GM21528 (cell line): ENCODE data around the gene ADGRL3.

ENCODE experiments used
- ATAC-seq: cut with Tn5 transposase; IDR thresholded peaks from one replicate; pipeline ENCODE4 v1.9.1; 2021; ENCODE audit warnings: mild to moderate bottlenecking, moderate library complexity; ENCODE audit not compliant: unreplicated experiment, low FRiP score

The ADGRL3 gene

DNA sequence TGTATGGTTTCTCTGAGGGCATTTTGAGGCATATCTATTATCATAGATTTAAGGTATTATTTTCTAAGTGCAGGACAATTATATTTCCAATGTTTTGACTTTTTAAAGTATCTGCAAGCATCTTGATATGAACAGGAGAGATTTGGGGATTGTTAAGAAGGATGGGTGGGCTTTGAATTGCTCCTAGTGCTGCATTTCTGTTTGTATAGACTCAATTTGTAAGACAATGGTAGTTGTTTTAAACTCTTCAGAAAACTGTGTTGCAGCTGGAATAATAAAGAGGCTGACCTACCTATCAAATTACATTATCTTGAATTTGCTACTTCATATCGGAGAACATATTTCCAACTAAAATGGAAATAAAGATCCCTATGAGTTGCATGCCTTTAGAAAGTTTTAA lies 570.3 kb downstream of the ADGRL3 start:
- ATAC-seq = no peak

DNA sequence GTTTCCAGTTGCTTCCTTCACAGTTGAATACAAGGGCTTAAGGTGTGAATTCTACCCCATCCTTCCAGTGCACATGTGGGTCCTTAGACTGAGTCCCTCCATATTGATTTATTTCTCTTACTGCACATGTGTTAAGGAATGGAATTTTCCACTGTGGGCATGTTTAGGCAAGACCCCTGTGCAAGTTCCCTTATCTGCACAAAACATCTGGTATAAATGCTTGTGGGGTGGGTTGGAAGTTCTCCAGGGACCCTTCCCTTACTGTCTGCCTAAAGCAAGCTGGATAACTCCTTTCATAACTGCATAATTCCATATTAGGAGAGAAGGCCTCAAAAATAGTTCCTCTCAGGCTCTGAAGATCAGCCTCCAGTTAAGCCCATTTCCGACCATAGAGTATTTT lies 570.9 kb downstream of the ADGRL3 start:
- no peak for ATAC-seq

GRCh38 chr4:61772126-61772525 lies 572.0 kb downstream of the ADGRL3 start:
- ATAC-seq = no peak

- no peak for ATAC-seq
These were observed 573.6 kb downstream of the ADGRL3 start for GRCh38 chr4:61773655-61774245.

DNA sequence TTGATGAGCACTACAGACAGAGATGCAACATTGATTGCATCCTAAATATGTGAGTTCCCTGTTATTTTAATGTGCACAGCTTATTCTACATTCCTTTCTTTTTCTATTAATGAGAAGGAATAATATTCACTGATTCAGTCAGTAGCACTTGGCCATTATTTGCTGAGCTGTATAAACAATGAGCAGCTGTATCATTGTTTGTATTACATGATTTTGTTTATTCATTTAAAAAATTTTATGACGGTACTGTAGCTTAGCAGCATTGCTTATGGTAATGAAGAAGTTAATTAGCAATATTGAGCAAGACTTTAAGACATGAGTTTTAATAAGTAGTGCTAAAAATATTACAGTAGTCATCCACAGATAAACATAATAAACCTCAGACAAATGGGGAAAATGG lies 582.0 kb downstream of the ADGRL3 start:
- ATAC-seq = no peak

DNA sequence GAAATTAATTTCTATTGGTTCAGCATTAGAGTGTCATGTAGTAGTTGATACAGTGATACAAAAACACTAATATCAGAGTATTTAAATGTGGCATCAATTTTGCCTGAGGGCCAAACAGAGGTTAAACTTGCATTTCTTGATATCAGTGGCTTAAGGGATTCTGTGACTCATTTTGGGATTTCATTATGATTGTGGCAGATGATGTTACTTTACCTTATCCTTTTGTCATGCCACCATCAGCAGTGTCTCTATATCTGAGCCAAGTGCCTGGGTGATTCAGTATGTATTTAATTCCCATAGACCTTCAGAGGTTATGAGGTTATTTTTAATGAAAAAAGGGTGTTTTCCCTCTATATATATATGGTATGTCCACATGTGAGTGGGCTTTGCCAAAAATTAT lies 582.9 kb downstream of the ADGRL3 start:
- no peak for ATAC-seq

- no peak for ATAC-seq
These were observed 585.6 kb downstream of the ADGRL3 start for GRCh38 chr4:61785761-61786160.

DNA sequence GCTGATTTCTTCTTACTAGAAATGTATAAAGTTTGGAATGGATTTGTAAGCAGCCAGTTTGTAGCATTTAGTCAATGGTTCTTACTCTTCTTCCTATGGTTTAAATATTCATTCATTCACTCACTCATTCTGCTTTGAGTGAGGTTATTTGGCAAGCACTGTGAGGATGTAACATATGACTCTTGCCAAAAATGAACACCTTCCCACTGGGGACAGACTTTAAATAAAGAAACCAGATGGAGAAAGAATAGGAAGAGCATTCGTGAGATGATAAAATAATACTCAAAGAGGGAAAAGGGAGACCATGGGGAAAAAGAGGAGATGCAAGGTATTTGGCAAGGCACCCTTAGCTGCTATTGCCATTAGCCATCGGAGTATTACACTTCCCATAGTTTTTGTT lies 586.1 kb downstream of the ADGRL3 start:
- no peak for ATAC-seq

DNA sequence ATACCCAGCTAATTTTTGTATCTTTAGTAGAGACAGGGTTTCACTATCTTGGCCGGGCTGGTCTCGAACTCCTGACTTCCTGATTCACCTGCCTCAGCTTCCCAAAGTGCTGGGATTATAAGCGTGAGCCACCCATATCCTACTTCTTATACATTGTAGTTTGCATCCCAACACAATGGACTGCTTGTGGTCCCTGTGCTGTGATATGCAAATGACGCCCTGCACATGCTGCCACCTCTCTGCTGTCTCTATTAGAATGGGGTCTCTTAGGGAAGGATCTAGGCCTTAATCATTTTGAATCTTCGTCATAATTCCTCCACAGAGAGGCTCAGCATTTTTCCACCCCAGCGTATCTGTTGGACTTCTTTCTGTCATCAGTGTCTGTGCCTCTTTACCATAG lies 595.9 kb downstream of the ADGRL3 start:
- ATAC-seq = no peak

- no peak for ATAC-seq
These were observed 599.7 kb downstream of the ADGRL3 start for GRCh38 chr4:61799794-61800193.

DNA sequence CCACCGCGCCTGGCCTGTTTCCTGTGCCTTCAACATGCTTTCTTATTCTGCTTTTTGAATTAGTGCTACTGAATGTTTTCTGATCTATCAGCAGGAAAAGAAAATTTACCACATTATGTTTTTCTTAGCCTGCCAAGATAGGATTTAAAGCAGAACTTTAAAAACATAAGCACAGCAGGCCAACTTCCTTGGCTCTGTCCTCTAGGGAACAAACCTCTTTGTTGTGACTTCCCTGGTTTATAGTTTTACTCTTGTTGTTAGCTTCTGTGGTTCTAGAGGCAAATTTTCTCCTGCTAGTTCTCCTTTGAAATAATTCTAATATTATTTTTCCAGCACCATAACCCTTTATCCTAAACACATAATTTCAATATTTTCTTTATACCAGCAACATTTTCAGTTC lies 605.1 kb downstream of the ADGRL3 start:
- no peak for ATAC-seq

GRCh38 chr4:61805979-61806378 lies 605.9 kb downstream of the ADGRL3 start:
- no peak for ATAC-seq

GRCh38 chr4:61812171-61812570 lies 612.0 kb downstream of the ADGRL3 start:
- no peak for ATAC-seq

- ATAC-seq = no peak
These were observed 616.9 kb downstream of the ADGRL3 start for GRCh38 chr4:61817071-61817470.

DNA sequence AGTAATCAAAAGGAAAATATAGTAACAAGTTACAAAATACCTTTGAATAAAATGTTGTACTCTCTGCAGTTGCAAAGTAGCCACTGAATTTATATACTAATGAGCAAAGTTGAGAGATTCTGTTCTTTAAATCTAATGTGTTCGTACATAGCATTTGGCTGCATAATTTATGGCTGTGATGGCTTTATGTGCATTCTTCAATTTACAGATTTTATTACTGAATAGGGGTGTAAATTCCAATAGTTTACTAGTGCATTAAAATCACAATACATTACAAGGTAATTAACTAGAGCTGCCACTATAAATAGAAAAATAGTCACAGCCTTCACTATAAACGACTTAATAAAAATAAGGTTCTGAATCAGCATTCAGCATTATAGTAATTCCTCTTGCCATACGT lies 620.0 kb downstream of the ADGRL3 start:
- ATAC-seq = no peak

DNA sequence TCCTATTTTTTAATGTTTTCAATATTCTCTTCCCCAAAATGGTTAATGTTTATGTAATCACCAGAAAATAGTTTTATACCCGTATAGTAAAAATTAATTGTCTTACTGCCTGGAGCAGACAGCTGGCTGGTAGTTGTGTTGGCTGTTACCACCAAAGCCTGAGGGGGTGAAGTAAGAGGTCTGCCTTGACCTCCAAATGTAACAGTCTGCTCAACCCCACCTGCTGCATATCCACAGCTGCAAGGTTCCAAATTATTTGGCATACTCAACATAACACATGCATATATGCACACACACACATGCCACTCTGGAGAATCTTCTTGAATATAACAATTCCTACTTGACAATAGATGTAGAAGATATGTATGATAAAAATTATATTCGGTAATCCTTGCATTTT lies 624.3 kb downstream of the ADGRL3 start:
- ATAC-seq = no peak

GRCh38 chr4:61827907-61828391 lies 627.8 kb downstream of the ADGRL3 start:
- no peak for ATAC-seq

GRCh38 chr4:61828960-61829359 lies 628.8 kb downstream of the ADGRL3 start:
- ATAC-seq = no peak

- no peak for ATAC-seq
These were observed 631.9 kb downstream of the ADGRL3 start for GRCh38 chr4:61831987-61832386.

DNA sequence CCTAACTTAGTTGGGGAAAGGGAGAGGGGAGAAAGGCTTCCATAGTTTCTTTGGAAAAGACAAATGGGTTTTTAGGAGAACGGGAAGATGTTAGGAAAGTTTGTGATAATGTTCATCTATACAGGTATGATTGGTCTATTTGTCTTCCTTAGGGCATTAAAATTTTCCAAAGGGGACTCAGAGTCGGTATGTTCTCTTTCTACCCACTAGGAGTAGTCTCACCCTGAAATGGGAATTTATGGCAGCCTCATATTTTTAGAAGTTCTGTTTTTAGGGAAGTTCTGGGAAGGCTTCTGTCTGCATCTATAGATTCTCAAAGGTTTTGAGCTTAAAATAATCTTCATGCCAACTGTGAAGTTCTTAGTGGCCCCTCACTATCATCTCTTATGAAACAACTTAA lies 637.3 kb downstream of the ADGRL3 start:
- no peak for ATAC-seq

GRCh38 chr4:61838072-61838471 lies 637.9 kb downstream of the ADGRL3 start:
- no peak for ATAC-seq

GRCh38 chr4:61841714-61842113 lies 641.6 kb downstream of the ADGRL3 start:
- no peak for ATAC-seq

GRCh38 chr4:61851126-61851525 lies 651.0 kb downstream of the ADGRL3 start:
- ATAC-seq = no peak
